Aorta (tissue), 5 donors: ENCODE measurements around the gene FOCAD. TPM values are rescaled to one million over a fixed set of nuclear protein-coding genes. Genes with fewer than 3 reads are reported as not detected.

Source experiments
- ATAC-seq: fragments of 200-7000 bp; cut with Tn5 transposase; one replicate; pipeline ENCODE4 v1.9.1; 2022; ENCODE audit warnings: moderate library complexity; ENCODE audit not compliant: low FRiP score
- DNase-seq, 2 donors: peaks; one replicate each; pipeline ENCODE4 v3.0.0-alpha.2; 2020
- H3K27ac ChIP-seq, 2 donors: one replicate each; pipeline ENCODE4 v1.5.1; 2013; ENCODE audit warnings: low read length in 2 of 2, mild to moderate bottlenecking in 2 of 2, moderate library complexity in 2 of 2, control low read depth in 1 of 2, inconsistent platforms in 1 of 2, low read depth in 1 of 2
- H3K27me3 ChIP-seq, 2 donors: one replicate each; pipeline ENCODE4 v1.6.1; 2013; ENCODE audit warnings: control low read depth in 1 of 2, low read length in 1 of 2, mild to moderate bottlenecking in 1 of 2, moderate library complexity in 1 of 2; ENCODE audit not compliant: insufficient read depth in 2 of 2, control insufficient read depth in 1 of 2
- H3K36me3 ChIP-seq, 2 donors: one replicate each; pipeline ENCODE4 v1.6.1; 2013; ENCODE audit warnings: control low read depth in 1 of 2, low read length in 1 of 2, mild to moderate bottlenecking in 1 of 2; ENCODE audit not compliant: insufficient read depth in 2 of 2, control insufficient read depth in 1 of 2
- H3K4me1 ChIP-seq, 2 donors: one replicate each; pipeline ENCODE4 v1.6.1; 2013; ENCODE audit warnings: low read length in 2 of 2, control low read depth in 1 of 2, mild to moderate bottlenecking in 1 of 2, moderate library complexity in 1 of 2; ENCODE audit not compliant: insufficient read depth in 2 of 2, control insufficient read depth in 1 of 2
- H3K4me3 ChIP-seq, 2 donors: one replicate each; pipeline ENCODE4 v1.5.1; 2013; ENCODE audit warnings: low read length in 2 of 2, control low read depth in 1 of 2, mild to moderate bottlenecking in 1 of 2
- H3K9me3 ChIP-seq: one replicate; pipeline ENCODE4 v1.6.1; 2013; ENCODE audit warnings: mild to moderate bottlenecking, low read length; ENCODE audit not compliant: control insufficient read depth
- WGBS, 2 donors: extraction: QIAGEN DNeasy Blood & Tissue Kit; methylation state at CpG; one replicate each; pipeline ENCODE4 v1.1.7; 2013; 5-methylcytosine and 5-hydroxymethylcytosine counted together
- intact Hi-C, 2 donors: fragments of 100-400 bp; cut with DNase I; formaldehyde crosslinking; loops; one replicate each; pipeline versions ENCODE4 v1.14.2 to v1.15.0; 2022
- polyA plus RNA-seq, 2 donors: library from polyadenylated mRNA; stranded (reverse); fragments of 200-250 nt; gene quantifications; one replicate each; pipeline ENCODE4 v1.2.3, GENCODE V29; 2013
- total RNA-seq, 2 donors: library from RNA; stranded (reverse); fragmentation: NEBNext Ultra II Directional; extraction: Animal tissue kit (Norgen Biotek cat#: 25700); gene quantifications; one replicate each; pipeline ENCODE4 v1.2.1, GENCODE V29; 2021
- donor health status: healthy with polysubstance abuse.
- donor health status: Bipolar disorder and iron deficiency.
- donor health status: DM: no; HTN: no; CAD: no.
- donor health status: DM: no; HTN: no; CAD: no.
- donor health status: DM: yes; HTN: yes; CAD: no.

FOCAD gene
- total and polyA plus RNA-seq, 4 donors, result 7.3 to 30.4 (median 17.2) TPM

- no peaks in the 10 kb centered on the region for H3K36me3 ChIP-seq
- intact Hi-C loops, result no loop called here
- no peak for ATAC-seq
- no peaks in the 10 kb centered on the region for H3K4me1 ChIP-seq
- no peak for DNase-seq
- no peaks in the 10 kb centered on the region for H3K27me3 ChIP-seq
- H3K9me3 ChIP-seq, result no peaks in the 10 kb centered on the region
- no peak overlapping the region for H3K4me3 ChIP-seq
- H3K27ac ChIP-seq, result no peak overlapping the region
Observed at GRCh38 chr9:20823051-20823450, 139.0 kb downstream of the FOCAD start.

GRCh38 chr9:20831028-20831427, 147.0 kb downstream of the FOCAD start:
- intact Hi-C loops, result no loop called here
- Histone ChIP-seq H3K27me3 (no peaks in the 10 kb centered on the region), H3K9me3 (no peaks in the 10 kb centered on the region), H3K4me3 (no peak overlapping the region), H3K36me3 (no peaks in the 10 kb centered on the region), H3K4me1 (no peaks in the 10 kb centered on the region), H3K27ac (no peak overlapping the region)
- no peak for ATAC-seq
- 85 to 89% methylated on average over 3 of the region's 3 CpGs for WGBS, 2 donors
- no peak for DNase-seq

GRCh38 chr9:20832775-20833174, 148.7 kb downstream of the FOCAD start:
- intact Hi-C loops, result no loop called here
- H3K27ac ChIP-seq, result no peak overlapping the region
- no peak overlapping the region for H3K4me3 ChIP-seq
- 92 to 93% methylated on average over 2 of the region's 2 CpGs for WGBS, 2 donors
- H3K36me3 ChIP-seq, result no peaks in the 10 kb centered on the region
- H3K9me3 ChIP-seq, result no peaks in the 10 kb centered on the region
- DNase-seq (no peak), ATAC-seq (no peak)
- peaks cover 0 to 3% of the 10 kb centered on the region in 2 donors for H3K4me1 ChIP-seq
- no peaks in the 10 kb centered on the region for H3K27me3 ChIP-seq

- Histone ChIP-seq H3K27ac (no peak overlapping the region), H3K9me3 (no peaks in the 10 kb centered on the region), H3K4me3 (no peak overlapping the region), H3K4me1 (peaks cover 0 to 3% of the 10 kb centered on the region in 2 donors), H3K27me3 (no peaks in the 10 kb centered on the region), H3K36me3 (peaks cover 0 to 2% of the 10 kb centered on the region in 2 donors)
- DNase-seq (no peak), ATAC-seq (no peak)
- 72 to 74% methylated on average over 6 of the region's 6 CpGs for WGBS, 2 donors
- intact Hi-C loops, result no loop called here
Observed at GRCh38 chr9:20835377-20836286, 151.6 kb downstream of the FOCAD start.

GRCh38 chr9:20837166-20837565, 153.1 kb downstream of the FOCAD start:
- H3K27me3 ChIP-seq, result no peaks in the 10 kb centered on the region
- H3K4me1 ChIP-seq, result peaks cover 0 to 3% of the 10 kb centered on the region in 2 donors
- ATAC-seq, result no peak
- no peak overlapping the region for H3K4me3 ChIP-seq
- no peaks in the 10 kb centered on the region for H3K9me3 ChIP-seq
- no peak overlapping the region for H3K27ac ChIP-seq
- intact Hi-C loops, result no loop called here
- 78 to 83% methylated on average over 3 of the region's 3 CpGs for WGBS, 2 donors
- no peak for DNase-seq
- H3K36me3 ChIP-seq, result peaks cover 0 to 2% of the 10 kb centered on the region in 2 donors

- no peak for ATAC-seq
- H3K4me1 ChIP-seq, result peaks cover 0 to 3% of the 10 kb centered on the region in 2 donors
- intact Hi-C loops, result no loop called here
- H3K27me3 ChIP-seq, result no peaks in the 10 kb centered on the region
- no peaks in the 10 kb centered on the region for H3K9me3 ChIP-seq
- H3K27ac ChIP-seq, result no peak overlapping the region
- WGBS, 2 donors, result 49% methylated on average over 1 of the region's 1 CpG
- DNase-seq, result no peak
- H3K4me3 ChIP-seq, result no peak overlapping the region
- H3K36me3 ChIP-seq, result peaks cover 0 to 2% of the 10 kb centered on the region in 2 donors
Observed at GRCh38 chr9:20838218-20838617, 154.2 kb downstream of the FOCAD start.

GRCh38 chr9:20844916-20845315, 160.9 kb downstream of the FOCAD start:
- DNase-seq, result no peak
- Histone ChIP-seq H3K27me3 (no peaks in the 10 kb centered on the region), H3K36me3 (no peaks in the 10 kb centered on the region), H3K4me1 (no peaks in the 10 kb centered on the region), H3K27ac (no peak overlapping the region), H3K9me3 (no peaks in the 10 kb centered on the region), H3K4me3 (no peak overlapping the region)
- intact Hi-C loops, result no loop called here
- 97 to 98% methylated on average over 2 of the region's 2 CpGs for WGBS, 2 donors
- ATAC-seq, result no peak

GRCh38 chr9:20848490-20848889, 164.4 kb downstream of the FOCAD start:
- Histone ChIP-seq H3K27ac (no peak overlapping the region), H3K4me3 (no peak overlapping the region), H3K4me1 (no peaks in the 10 kb centered on the region), H3K36me3 (no peaks in the 10 kb centered on the region), H3K27me3 (no peaks in the 10 kb centered on the region), H3K9me3 (no peaks in the 10 kb centered on the region)
- DNase-seq (no peak), ATAC-seq (no peak)
- intact Hi-C loops, result no loop called here
- whole genome bisulfite sequencing, 2 donors, result 78 to 84% methylated on average over 2 of the region's 2 CpGs

- no peak overlapping the region for H3K4me3 ChIP-seq
- ATAC-seq, result no peak
- no peaks in the 10 kb centered on the region for H3K27me3 ChIP-seq
- H3K36me3 ChIP-seq, result no peaks in the 10 kb centered on the region
- H3K27ac ChIP-seq, result no peak overlapping the region
- no peak for DNase-seq
- no peaks in the 10 kb centered on the region for H3K4me1 ChIP-seq
- intact Hi-C loops, result no loop called here
- whole genome bisulfite sequencing, 2 donors, result 87 to 92% methylated on average over 2 of the region's 2 CpGs
- H3K9me3 ChIP-seq, result no peaks in the 10 kb centered on the region
Observed at GRCh38 chr9:20853866-20854265, 169.8 kb downstream of the FOCAD start.
